ENCODE data around the gene OPCML. TPM values are rescaled to one million over a fixed set of nuclear protein-coding genes. Genes with fewer than 3 reads are reported as not detected.

OPCML gene
- total and polyA plus RNA-seq, 4 donors: under 0.01 to 0.01 TPM; not detected in 2

DNA sequence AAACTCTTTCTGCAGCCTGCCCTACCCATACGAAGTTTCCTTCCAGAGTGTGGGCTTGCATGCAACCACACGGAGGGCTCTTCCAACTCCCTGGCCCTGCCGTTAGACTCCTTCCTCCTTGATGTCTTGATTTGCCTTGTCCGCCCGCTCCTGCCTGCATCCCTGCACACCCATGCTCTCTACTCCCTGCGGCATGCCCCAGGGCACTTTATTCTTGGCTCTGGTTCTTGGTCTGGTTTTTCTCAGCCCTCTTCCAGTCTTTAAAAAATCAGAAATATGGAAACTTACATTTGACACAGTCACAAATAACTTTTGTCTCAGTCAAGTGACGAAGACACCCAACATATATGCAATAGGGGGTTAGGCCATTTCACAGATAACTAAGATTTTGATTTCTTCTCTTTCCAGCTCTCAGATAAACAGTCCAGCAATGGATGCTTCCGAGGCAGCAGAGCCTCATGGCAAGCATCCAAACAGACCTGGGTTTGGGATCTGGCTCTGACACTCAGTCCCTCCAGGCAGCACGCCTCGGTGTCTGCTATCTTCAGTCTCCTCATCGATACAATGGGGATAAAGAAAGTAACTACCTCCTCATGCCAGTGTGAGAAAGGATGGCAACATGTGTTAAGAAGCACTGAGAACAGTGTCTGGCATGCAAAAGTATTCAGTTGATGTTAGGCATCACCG is 15.7 kb upstream of the OPCML start:
- DNase-seq (ENCODE audit: low spot score): no peak
- WGBS: 84% methylated on average over 12 of the region's 12 CpGs
- Histone ChIP-seq H3K4me1 (ENCODE audit: control insufficient read depth in 4 of 4, insufficient read depth in 4 of 4, low read length in 3 of 4) (no peaks in the 10 kb centered on the region), H3K9me3 (ENCODE audit: control insufficient read depth in 4 of 4, low read length in 3 of 4) (no peaks in the 10 kb centered on the region), H3K36me3 (ENCODE audit: control insufficient read depth in 4 of 4, insufficient read depth in 3 of 4, low read depth in 1 of 4, low read length in 3 of 4) (no peaks in the 10 kb centered on the region), H3K9ac (ENCODE audit: low read depth in 1 of 2, low read length in 2 of 2) (no peak overlapping the region), H3K4me3 (ENCODE audit: low read depth in 1 of 3, low read length in 3 of 3) (no peak overlapping the region), H3K27ac (ENCODE audit: low read depth in 1 of 2, low read length in 2 of 2) (no peak overlapping the region), H3K27me3 (ENCODE audit: control insufficient read depth in 4 of 4, insufficient read depth in 4 of 4, low read length in 3 of 4) (no peaks in the 10 kb centered on the region)
- TF ChIP-seq, protein P1, sequence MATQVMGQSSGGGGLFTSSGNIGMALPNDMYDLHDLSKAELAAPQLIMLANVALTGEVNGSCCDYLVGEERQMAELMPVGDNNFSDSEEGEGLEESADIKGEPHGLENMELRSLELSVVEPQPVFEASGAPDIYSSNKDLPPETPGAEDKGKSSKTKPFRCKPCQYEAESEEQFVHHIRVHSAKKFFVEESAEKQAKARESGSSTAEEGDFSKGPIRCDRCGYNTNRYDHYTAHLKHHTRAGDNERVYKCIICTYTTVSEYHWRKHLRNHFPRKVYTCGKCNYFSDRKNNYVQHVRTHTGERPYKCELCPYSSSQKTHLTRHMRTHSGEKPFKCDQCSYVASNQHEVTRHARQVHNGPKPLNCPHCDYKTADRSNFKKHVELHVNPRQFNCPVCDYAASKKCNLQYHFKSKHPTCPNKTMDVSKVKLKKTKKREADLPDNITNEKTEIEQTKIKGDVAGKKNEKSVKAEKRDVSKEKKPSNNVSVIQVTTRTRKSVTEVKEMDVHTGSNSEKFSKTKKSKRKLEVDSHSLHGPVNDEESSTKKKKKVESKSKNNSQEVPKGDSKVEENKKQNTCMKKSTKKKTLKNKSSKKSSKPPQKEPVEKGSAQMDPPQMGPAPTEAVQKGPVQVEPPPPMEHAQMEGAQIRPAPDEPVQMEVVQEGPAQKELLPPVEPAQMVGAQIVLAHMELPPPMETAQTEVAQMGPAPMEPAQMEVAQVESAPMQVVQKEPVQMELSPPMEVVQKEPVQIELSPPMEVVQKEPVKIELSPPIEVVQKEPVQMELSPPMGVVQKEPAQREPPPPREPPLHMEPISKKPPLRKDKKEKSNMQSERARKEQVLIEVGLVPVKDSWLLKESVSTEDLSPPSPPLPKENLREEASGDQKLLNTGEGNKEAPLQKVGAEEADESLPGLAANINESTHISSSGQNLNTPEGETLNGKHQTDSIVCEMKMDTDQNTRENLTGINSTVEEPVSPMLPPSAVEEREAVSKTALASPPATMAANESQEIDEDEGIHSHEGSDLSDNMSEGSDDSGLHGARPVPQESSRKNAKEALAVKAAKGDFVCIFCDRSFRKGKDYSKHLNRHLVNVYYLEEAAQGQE (IDR thresholded peaks at IDR 0.05): no peak
- TF ChIP-seq HNF4A (conservative IDR thresholded peaks at IDR 0.05) (no peak), HNF4G (IDR thresholded peaks at IDR 0.05) (no peak), ATF3 (IDR thresholded peaks at IDR 0.05) (no peak), GABPA (IDR thresholded peaks at IDR 0.05 in 1 of 2, conservative IDR thresholded peaks at IDR 0.05 in 1 of 2) (no peak)
- TF ChIP-seq, protein P2, sequence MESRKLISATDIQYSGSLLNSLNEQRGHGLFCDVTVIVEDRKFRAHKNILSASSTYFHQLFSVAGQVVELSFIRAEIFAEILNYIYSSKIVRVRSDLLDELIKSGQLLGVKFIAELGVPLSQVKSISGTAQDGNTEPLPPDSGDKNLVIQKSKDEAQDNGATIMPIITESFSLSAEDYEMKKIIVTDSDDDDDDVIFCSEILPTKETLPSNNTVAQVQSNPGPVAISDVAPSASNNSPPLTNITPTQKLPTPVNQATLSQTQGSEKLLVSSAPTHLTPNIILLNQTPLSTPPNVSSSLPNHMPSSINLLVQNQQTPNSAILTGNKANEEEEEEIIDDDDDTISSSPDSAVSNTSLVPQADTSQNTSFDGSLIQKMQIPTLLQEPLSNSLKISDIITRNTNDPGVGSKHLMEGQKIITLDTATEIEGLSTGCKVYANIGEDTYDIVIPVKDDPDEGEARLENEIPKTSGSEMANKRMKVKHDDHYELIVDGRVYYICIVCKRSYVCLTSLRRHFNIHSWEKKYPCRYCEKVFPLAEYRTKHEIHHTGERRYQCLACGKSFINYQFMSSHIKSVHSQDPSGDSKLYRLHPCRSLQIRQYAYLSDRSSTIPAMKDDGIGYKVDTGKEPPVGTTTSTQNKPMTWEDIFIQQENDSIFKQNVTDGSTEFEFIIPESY (IDR thresholded peaks at IDR 0.05): no peak
- TF ChIP-seq, protein P3, sequence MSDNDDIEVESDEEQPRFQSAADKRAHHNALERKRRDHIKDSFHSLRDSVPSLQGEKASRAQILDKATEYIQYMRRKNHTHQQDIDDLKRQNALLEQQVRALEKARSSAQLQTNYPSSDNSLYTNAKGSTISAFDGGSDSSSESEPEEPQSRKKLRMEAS (IDR thresholded peaks at IDR 0.05): no peak

DNA sequence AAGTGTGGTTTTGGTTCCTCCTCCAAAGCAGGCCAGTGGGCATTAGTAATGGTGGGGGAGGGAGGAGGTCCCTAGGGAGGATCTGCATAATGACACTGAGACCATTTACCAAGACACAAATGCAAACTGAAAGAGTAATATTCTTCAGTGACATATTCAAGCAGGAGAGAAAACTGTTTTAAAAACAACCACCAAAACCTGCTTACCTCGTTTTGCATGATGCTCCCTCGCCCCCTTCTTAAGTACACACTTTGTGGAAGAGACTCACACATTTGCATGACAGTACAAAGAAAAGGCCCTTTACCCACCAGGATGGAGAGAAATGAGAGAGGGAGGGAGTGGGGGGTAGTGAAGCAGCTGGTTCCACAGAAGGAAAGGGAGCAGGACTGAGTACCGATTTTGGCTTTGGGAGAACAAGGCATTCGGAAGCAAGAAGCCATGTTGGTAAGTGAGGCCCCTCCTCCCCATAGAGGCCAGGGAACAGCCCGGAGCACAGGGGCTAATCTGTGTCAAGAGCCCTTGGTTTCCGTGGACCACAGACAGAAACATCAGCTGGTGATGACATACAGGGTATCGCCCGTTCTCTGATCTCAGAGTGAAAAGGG is 13.0 kb upstream of the OPCML start:
- no peak overlapping the region for H3K4me3 ChIP-seq (ENCODE audit: low read depth in 1 of 3, low read length in 3 of 3)
- TF ChIP-seq HNF4G (IDR thresholded peaks at IDR 0.05) (no peak), JUND (IDR thresholded peaks at IDR 0.05) (no peak), RAD21 (IDR thresholded peaks at IDR 0.05) (no peak), RXRA (IDR thresholded peaks at IDR 0.05) (no peak), NR2F2 (IDR thresholded peaks at IDR 0.05) (no peak), SP1 (IDR thresholded peaks at IDR 0.05) (no peak), HNF4A (conservative IDR thresholded peaks at IDR 0.05) (no peak), EGR1 (IDR thresholded peaks at IDR 0.05; ENCODE audit: low read depth in 2 of 2) (no peak), GABPA (IDR thresholded peaks at IDR 0.05 in 1 of 2, conservative IDR thresholded peaks at IDR 0.05 in 1 of 2) (no peak), FOXA2 (IDR thresholded peaks at IDR 0.05) (no peak), YY1 (IDR thresholded peaks at IDR 0.05) (no peak), TAF1 (conservative IDR thresholded peaks at IDR 0.05) (no peak)
- TF ChIP-seq, protein P2 (IDR thresholded peaks at IDR 0.05): no peak
- TF ChIP-seq, protein P1 (IDR thresholded peaks at IDR 0.05): no peak
- TF ChIP-seq, protein P4, sequence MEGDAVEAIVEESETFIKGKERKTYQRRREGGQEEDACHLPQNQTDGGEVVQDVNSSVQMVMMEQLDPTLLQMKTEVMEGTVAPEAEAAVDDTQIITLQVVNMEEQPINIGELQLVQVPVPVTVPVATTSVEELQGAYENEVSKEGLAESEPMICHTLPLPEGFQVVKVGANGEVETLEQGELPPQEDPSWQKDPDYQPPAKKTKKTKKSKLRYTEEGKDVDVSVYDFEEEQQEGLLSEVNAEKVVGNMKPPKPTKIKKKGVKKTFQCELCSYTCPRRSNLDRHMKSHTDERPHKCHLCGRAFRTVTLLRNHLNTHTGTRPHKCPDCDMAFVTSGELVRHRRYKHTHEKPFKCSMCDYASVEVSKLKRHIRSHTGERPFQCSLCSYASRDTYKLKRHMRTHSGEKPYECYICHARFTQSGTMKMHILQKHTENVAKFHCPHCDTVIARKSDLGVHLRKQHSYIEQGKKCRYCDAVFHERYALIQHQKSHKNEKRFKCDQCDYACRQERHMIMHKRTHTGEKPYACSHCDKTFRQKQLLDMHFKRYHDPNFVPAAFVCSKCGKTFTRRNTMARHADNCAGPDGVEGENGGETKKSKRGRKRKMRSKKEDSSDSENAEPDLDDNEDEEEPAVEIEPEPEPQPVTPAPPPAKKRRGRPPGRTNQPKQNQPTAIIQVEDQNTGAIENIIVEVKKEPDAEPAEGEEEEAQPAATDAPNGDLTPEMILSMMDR (IDR thresholded peaks at IDR 0.05; ENCODE audit: low read depth, low read length, missing input control): no peak

More for the DNA sequence above, 13.0 kb upstream of the OPCML start:
- Histone ChIP-seq H3K27ac (ENCODE audit: low read depth in 1 of 2, low read length in 2 of 2) (no peak overlapping the region), H3K4me1 (ENCODE audit: control insufficient read depth in 4 of 4, insufficient read depth in 4 of 4, low read length in 3 of 4) (no peaks in the 10 kb centered on the region), H3K9ac (ENCODE audit: low read depth in 1 of 2, low read length in 2 of 2) (no peak overlapping the region), H3K36me3 (ENCODE audit: control insufficient read depth in 4 of 4, insufficient read depth in 3 of 4, low read depth in 1 of 4, low read length in 3 of 4) (no peaks in the 10 kb centered on the region), H3K27me3 (ENCODE audit: control insufficient read depth in 4 of 4, insufficient read depth in 4 of 4, low read length in 3 of 4) (no peaks in the 10 kb centered on the region), H3K9me3 (ENCODE audit: control insufficient read depth in 4 of 4, low read length in 3 of 4) (no peaks in the 10 kb centered on the region)
- WGBS: 72% methylated on average over 8 of the region's 8 CpGs
- no peak for DNase-seq (ENCODE audit: low spot score)
